Measurements from ENCODE around the gene PNLDC1.

The PNLDC1 gene

DNA sequence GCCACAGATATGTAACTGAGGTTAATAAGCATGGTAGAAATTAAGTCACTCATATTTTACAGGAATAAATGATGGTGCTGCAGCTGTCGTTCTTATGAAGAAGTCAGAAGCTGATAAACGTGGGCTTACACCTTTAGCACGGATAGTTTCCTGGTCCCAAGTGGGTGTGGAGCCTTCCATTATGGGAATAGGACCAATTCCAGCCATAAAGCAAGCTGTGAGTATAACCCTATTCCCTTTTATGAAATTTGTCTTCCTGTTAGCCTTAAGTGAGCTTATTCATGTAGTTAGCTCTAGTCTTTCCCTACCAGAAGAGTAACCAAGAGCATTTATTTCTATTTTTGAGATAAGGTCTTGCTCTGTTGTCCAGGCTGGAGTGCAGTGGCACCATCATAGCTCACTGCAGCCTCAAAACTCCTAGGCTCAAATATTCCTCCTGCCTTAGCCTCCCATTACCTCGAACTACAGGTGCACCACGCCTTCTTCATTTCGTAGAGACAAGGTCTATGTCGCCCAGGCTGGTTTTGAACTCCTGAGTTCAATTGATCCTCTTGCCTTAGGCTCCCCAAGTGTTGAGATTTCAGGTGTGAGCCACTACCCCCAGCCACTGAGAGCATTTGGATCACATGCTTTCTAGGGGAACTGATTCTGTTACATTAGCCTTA is 22.7 kb upstream of the PNLDC1 start:
- H3K9me3 ChIP-seq (ENCODE audit: insufficient read depth, low read depth, low read length) = no peaks in the 10 kb centered on the region
- H3K4me2 ChIP-seq (ENCODE audit: low read depth, low read length, poor library complexity, severe bottlenecking) = no peak overlapping the region
- peaks cover 28% of the 10 kb centered on the region for H4K20me1 ChIP-seq (ENCODE audit: insufficient read depth, low read length, poor library complexity, severe bottlenecking)
- H3K4me3 ChIP-seq (ENCODE audit: low read length, poor library complexity, severe bottlenecking) = no peak overlapping the region
- no peaks in the 10 kb centered on the region for H3K9me2 ChIP-seq (replicated peaks; ENCODE audit: low read depth, low read length)
- no peak overlapping the region for H2AFZ ChIP-seq (ENCODE audit: low read length)
- H3K79me2 ChIP-seq (ENCODE audit: insufficient read depth, low read length) = peaks cover 22% of the 10 kb centered on the region
- no peak for TF ChIP-seq EZH2phosphoT487 (IDR thresholded peaks at IDR 0.05; ENCODE audit: borderline replicate concordance)
- TF ChIP-seq, protein P1, sequence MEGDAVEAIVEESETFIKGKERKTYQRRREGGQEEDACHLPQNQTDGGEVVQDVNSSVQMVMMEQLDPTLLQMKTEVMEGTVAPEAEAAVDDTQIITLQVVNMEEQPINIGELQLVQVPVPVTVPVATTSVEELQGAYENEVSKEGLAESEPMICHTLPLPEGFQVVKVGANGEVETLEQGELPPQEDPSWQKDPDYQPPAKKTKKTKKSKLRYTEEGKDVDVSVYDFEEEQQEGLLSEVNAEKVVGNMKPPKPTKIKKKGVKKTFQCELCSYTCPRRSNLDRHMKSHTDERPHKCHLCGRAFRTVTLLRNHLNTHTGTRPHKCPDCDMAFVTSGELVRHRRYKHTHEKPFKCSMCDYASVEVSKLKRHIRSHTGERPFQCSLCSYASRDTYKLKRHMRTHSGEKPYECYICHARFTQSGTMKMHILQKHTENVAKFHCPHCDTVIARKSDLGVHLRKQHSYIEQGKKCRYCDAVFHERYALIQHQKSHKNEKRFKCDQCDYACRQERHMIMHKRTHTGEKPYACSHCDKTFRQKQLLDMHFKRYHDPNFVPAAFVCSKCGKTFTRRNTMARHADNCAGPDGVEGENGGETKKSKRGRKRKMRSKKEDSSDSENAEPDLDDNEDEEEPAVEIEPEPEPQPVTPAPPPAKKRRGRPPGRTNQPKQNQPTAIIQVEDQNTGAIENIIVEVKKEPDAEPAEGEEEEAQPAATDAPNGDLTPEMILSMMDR (conservative IDR thresholded peaks at IDR 0.05; ENCODE audit: low read length) = no peak
- H3F3A ChIP-seq (ENCODE audit: low read depth) = peaks cover 9% of the 10 kb centered on the region; the same call in 1 of the 2 replicates
- peaks cover 15% of the 10 kb centered on the region for H3K4me1 ChIP-seq (ENCODE audit: insufficient read depth, low read length, poor library complexity, severe bottlenecking)
- H3K36me3 ChIP-seq (ENCODE audit: insufficient read depth, low read length) = peaks cover 81% of the 10 kb centered on the region
- H3K9ac ChIP-seq (ENCODE audit: low read depth, low read length, poor library complexity, severe bottlenecking) = no peak overlapping the region
- H3K27me3 ChIP-seq (ENCODE audit: insufficient read depth, low read length, poor library complexity, severe bottlenecking) = no peaks in the 10 kb centered on the region

DNA sequence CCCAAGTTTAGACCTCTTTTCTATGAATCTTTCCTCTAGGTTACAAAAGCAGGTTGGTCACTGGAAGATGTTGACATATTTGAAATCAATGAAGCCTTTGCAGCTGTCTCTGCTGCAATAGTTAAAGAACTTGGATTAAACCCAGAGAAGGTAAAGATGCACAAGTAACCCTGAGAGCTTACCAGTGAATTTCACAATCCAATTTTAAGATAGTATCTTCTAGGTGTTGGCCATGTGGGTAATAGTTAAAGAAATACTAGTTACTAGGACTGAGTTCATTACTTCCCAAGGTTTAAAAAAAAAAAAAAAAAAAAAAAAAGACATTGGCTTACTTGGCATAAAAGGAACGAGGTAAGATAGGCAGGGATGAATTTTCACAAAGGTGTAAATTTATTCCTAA is 21.9 kb upstream of the PNLDC1 start:
- TF ChIP-seq, protein P1 (conservative IDR thresholded peaks at IDR 0.05; ENCODE audit: low read length) = no peak
- TF ChIP-seq EZH2phosphoT487 (IDR thresholded peaks at IDR 0.05; ENCODE audit: borderline replicate concordance) = no peak
- Histone ChIP-seq H3K27me3 (ENCODE audit: insufficient read depth, low read length, poor library complexity, severe bottlenecking) (no peaks in the 10 kb centered on the region), H3K4me1 (ENCODE audit: insufficient read depth, low read length, poor library complexity, severe bottlenecking) (peaks cover 22% of the 10 kb centered on the region), H4K20me1 (ENCODE audit: insufficient read depth, low read length, poor library complexity, severe bottlenecking) (peaks cover 35% of the 10 kb centered on the region), H3K9me2 (replicated peaks; ENCODE audit: low read depth, low read length) (no peaks in the 10 kb centered on the region), H2AFZ (ENCODE audit: low read length) (no peak overlapping the region), H3K36me3 (ENCODE audit: insufficient read depth, low read length) (peaks cover 83% of the 10 kb centered on the region), H3F3A (ENCODE audit: low read depth) (peaks cover 9% of the 10 kb centered on the region; the same call in 1 of the 2 replicates), H3K79me2 (ENCODE audit: insufficient read depth, low read length) (peaks cover 30% of the 10 kb centered on the region), H3K4me3 (ENCODE audit: low read length, poor library complexity, severe bottlenecking) (no peak overlapping the region), H3K9ac (ENCODE audit: low read depth, low read length, poor library complexity, severe bottlenecking) (no peak overlapping the region), H3K9me3 (ENCODE audit: insufficient read depth, low read depth, low read length) (no peaks in the 10 kb centered on the region), H3K4me2 (ENCODE audit: low read depth, low read length, poor library complexity, severe bottlenecking) (no peak overlapping the region)

DNA sequence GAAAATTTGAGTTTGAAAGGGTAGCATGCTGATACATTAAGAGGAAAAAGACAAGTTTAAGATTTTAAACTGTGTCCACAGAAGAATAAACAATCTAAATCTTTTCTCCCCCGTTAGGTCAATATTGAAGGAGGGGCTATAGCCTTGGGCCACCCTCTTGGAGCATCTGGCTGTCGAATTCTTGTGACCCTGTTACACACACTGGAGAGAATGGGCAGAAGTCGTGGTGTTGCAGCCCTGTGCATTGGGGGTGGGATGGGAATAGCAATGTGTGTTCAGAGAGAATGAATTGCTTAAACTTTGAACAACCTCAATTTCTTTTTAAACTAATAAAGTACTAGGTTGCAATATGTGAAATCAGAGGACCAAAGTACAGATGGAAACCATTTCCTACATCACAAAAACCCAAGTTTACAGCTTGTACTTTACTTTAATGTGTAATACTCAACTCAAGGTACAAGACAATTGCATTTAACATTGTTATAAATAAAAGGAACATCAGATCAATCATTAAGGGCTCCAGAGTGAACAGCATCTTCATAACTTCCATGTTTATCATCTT is 21.5 kb upstream of the PNLDC1 start:
- no peaks in the 10 kb centered on the region for H3K9me3 ChIP-seq (ENCODE audit: insufficient read depth, low read depth, low read length)
- no peak overlapping the region for H3K9ac ChIP-seq (ENCODE audit: low read depth, low read length, poor library complexity, severe bottlenecking)
- no peak overlapping the region for H3K4me2 ChIP-seq (ENCODE audit: low read depth, low read length, poor library complexity, severe bottlenecking)
- H3K9me2 ChIP-seq (replicated peaks; ENCODE audit: low read depth, low read length) = no peaks in the 10 kb centered on the region
- TF ChIP-seq, protein P1 (conservative IDR thresholded peaks at IDR 0.05; ENCODE audit: low read length) = no peak
- no peak for TF ChIP-seq EZH2phosphoT487 (IDR thresholded peaks at IDR 0.05; ENCODE audit: borderline replicate concordance)
- peaks cover 35% of the 10 kb centered on the region for H3K79me2 ChIP-seq (ENCODE audit: insufficient read depth, low read length)
- H3K4me3 ChIP-seq (ENCODE audit: low read length, poor library complexity, severe bottlenecking) = no peak overlapping the region
- H4K20me1 ChIP-seq (ENCODE audit: insufficient read depth, low read length, poor library complexity, severe bottlenecking) = peaks cover 40% of the 10 kb centered on the region
- H3K4me1 ChIP-seq (ENCODE audit: insufficient read depth, low read length, poor library complexity, severe bottlenecking) = peaks cover 27% of the 10 kb centered on the region
- peaks cover 9% of the 10 kb centered on the region; the same call in 1 of the 2 replicates for H3F3A ChIP-seq (ENCODE audit: low read depth)
- H3K27me3 ChIP-seq (ENCODE audit: insufficient read depth, low read length, poor library complexity, severe bottlenecking) = no peaks in the 10 kb centered on the region
- H2AFZ ChIP-seq (ENCODE audit: low read length) = no peak overlapping the region
- H3K36me3 ChIP-seq (ENCODE audit: insufficient read depth, low read length) = peaks cover 88% of the 10 kb centered on the region

Measured in Loucy (cell line).